ENCODE results near the gene MAP3K5.

DNA sequence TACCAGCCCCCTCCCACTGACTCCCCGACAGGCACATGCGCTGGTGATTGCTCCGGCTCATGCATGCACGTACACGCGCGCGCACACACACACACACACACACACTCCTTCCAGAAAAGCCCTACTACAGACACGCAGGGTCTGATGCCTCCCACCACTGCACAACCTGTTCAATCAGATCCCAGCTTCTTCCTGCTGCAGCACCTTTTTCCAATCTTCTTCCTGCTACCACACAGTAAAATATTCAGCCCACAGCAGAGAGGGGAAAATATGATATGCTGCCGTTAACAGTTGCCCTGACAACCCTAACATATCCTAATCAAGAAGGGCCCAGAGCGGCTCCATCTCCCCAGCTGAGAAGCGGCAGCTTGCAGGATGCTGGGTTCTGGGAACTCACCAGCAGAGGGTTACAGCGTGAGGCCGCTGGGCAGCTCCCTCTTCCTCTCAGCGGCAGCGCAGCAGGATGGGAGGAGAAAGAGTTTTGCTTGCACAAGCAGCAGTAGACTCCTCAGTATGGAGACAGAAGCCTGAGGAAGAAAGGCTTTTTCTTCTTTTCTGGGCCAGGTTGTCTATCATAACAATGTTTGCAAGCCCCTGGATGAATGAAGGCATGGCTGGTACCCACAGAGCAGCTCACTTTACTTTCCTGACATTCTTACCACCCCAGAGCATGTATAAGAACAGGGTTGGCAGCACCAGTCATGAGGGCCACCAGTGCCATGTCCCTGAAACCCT is 265.9 kb downstream of the MAP3K5 start:
- TF ChIP-seq, protein P1, sequence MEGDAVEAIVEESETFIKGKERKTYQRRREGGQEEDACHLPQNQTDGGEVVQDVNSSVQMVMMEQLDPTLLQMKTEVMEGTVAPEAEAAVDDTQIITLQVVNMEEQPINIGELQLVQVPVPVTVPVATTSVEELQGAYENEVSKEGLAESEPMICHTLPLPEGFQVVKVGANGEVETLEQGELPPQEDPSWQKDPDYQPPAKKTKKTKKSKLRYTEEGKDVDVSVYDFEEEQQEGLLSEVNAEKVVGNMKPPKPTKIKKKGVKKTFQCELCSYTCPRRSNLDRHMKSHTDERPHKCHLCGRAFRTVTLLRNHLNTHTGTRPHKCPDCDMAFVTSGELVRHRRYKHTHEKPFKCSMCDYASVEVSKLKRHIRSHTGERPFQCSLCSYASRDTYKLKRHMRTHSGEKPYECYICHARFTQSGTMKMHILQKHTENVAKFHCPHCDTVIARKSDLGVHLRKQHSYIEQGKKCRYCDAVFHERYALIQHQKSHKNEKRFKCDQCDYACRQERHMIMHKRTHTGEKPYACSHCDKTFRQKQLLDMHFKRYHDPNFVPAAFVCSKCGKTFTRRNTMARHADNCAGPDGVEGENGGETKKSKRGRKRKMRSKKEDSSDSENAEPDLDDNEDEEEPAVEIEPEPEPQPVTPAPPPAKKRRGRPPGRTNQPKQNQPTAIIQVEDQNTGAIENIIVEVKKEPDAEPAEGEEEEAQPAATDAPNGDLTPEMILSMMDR (IDR thresholded peaks at IDR 0.05): no peak
- TF ChIP-seq POLR2A (IDR thresholded peaks at IDR 0.05): no peak
- no peak for TF ChIP-seq EP300 (IDR thresholded peaks at IDR 0.05)
